ENCODE measurements around the gene NHP2. TPM values are rescaled to one million over a fixed set of nuclear protein-coding genes. Genes with fewer than 3 reads are reported as not detected.

Gene NHP2
- total RNA-seq, 6 experiments from 2014 or later = 35.5 to 174 (median 43.9) TPM

DNA sequence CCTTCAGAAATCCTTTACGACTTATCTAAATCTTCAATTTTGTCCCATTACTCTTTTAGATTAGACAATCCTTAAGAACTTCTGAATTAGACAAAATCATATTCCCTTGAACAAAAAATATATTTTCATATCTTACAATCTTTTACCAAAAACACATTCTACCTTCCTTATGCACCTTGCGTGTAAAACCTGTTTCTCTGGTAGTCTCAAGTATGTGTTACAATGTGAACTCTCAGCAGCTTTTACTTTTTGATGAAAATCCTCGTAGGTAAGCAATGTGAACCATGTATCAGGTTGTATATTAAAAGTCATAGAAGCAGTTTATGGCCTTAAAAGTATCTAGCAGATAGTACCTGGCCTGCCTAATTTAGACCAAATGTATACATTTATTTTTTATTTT is 20.8 kb upstream of the NHP2 start:
- intact Hi-C loops (cut with DNase I) = no loop called here
- H3K9me3 ChIP-seq = no peaks in the 10 kb centered on the region
- no peaks in the 10 kb centered on the region for H3K27me3 ChIP-seq
- no peak overlapping the region for H3K4me3 ChIP-seq
- ATAC-seq (no peak), DNase-seq (no peak)
- no peaks in the 10 kb centered on the region for H3K4me1 ChIP-seq
- H3K27ac ChIP-seq = no peak overlapping the region
- no peak for TF ChIP-seq POLR2A (IDR thresholded peaks at IDR 0.05)
- TF ChIP-seq, protein P1, sequence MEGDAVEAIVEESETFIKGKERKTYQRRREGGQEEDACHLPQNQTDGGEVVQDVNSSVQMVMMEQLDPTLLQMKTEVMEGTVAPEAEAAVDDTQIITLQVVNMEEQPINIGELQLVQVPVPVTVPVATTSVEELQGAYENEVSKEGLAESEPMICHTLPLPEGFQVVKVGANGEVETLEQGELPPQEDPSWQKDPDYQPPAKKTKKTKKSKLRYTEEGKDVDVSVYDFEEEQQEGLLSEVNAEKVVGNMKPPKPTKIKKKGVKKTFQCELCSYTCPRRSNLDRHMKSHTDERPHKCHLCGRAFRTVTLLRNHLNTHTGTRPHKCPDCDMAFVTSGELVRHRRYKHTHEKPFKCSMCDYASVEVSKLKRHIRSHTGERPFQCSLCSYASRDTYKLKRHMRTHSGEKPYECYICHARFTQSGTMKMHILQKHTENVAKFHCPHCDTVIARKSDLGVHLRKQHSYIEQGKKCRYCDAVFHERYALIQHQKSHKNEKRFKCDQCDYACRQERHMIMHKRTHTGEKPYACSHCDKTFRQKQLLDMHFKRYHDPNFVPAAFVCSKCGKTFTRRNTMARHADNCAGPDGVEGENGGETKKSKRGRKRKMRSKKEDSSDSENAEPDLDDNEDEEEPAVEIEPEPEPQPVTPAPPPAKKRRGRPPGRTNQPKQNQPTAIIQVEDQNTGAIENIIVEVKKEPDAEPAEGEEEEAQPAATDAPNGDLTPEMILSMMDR (IDR thresholded peaks at IDR 0.05) = no peak
- H3K36me3 ChIP-seq = no peaks in the 10 kb centered on the region
- 90% methylated on average over 3 of the region's 3 CpGs for WGBS (ENCODE audit: insufficient coverage, low coverage, low lambda C conversion rate, missing lambda C conversion rate)

DNA sequence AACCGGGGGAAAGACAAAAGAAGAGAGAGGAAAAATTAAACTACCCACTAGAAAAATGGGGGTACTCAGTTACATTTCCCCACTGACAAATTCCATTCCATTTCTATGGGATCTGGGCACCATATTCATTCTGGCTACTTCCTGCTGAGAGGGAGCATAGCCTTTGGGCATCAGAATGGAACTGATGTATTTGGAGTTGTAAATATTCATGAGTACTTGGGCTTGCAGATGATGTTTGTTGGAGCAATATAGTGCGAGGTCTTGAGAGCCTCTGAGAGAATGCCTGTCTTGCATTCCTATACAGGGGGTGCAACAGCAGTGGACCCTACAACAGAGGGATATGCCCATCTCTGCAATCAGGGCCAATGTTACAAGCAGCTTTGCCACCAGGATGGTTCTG is 16.8 kb upstream of the NHP2 start:
- intact Hi-C loops (cut with DNase I) = no loop called here
- Histone ChIP-seq H3K9me3 (no peaks in the 10 kb centered on the region), H3K36me3 (no peaks in the 10 kb centered on the region), H3K27me3 (no peaks in the 10 kb centered on the region), H3K27ac (no peak overlapping the region), H3K4me3 (no peak overlapping the region), H3K4me1 (no peaks in the 10 kb centered on the region)
- DNase-seq = no peak
- ATAC-seq = no peak
- 75% methylated on average over 2 of the region's 2 CpGs for WGBS (ENCODE audit: insufficient coverage, low coverage, low lambda C conversion rate, missing lambda C conversion rate)
- no peak for TF ChIP-seq POLR2A (IDR thresholded peaks at IDR 0.05)
- TF ChIP-seq, protein P1 (IDR thresholded peaks at IDR 0.05) = no peak

DNA sequence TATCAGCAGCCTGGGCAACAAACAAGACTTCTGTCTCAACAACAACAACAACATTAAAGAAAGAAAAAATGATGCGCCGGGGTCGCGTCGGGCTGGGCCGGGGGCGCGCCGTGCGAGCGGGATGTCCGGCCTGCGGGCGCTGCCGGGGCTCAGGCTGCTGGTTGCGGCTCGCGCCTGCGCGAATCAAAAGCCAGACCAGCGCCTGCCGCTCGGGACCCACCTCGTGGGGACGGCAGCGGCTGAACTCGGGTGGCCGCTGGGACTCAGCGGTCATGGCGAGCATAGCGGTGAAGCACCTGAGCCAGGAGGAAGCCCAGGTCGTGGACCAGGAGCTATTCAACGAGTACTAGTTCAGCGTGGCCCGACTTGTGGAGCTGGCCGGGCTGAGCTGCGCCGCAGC is 11.9 kb upstream of the NHP2 start:
- Histone ChIP-seq H3K36me3 (no peaks in the 10 kb centered on the region), H3K4me3 (no peak overlapping the region), H3K4me1 (peaks cover 0 to 7% (median 0%) of the 10 kb centered on the region in 4 donors), H3K27ac (no peak overlapping the region), H3K27me3 (no peaks in the 10 kb centered on the region), H3K9me3 (no peaks in the 10 kb centered on the region)
- intact Hi-C loops (cut with DNase I) = loop anchor here in 1 of 2 donors (10.0 kb wide), 1 partner anchor 91 kb away; no protein-coding TSS in a partner anchor
- no peak for TF ChIP-seq POLR2A (IDR thresholded peaks at IDR 0.05)
- TF ChIP-seq, protein P1 (IDR thresholded peaks at IDR 0.05) = no peak
- no peak for DNase-seq
- 80% methylated on average over 1 of the region's 38 CpGs for WGBS (ENCODE audit: insufficient coverage, low coverage, low lambda C conversion rate, missing lambda C conversion rate)
- ATAC-seq = no peak

DNA sequence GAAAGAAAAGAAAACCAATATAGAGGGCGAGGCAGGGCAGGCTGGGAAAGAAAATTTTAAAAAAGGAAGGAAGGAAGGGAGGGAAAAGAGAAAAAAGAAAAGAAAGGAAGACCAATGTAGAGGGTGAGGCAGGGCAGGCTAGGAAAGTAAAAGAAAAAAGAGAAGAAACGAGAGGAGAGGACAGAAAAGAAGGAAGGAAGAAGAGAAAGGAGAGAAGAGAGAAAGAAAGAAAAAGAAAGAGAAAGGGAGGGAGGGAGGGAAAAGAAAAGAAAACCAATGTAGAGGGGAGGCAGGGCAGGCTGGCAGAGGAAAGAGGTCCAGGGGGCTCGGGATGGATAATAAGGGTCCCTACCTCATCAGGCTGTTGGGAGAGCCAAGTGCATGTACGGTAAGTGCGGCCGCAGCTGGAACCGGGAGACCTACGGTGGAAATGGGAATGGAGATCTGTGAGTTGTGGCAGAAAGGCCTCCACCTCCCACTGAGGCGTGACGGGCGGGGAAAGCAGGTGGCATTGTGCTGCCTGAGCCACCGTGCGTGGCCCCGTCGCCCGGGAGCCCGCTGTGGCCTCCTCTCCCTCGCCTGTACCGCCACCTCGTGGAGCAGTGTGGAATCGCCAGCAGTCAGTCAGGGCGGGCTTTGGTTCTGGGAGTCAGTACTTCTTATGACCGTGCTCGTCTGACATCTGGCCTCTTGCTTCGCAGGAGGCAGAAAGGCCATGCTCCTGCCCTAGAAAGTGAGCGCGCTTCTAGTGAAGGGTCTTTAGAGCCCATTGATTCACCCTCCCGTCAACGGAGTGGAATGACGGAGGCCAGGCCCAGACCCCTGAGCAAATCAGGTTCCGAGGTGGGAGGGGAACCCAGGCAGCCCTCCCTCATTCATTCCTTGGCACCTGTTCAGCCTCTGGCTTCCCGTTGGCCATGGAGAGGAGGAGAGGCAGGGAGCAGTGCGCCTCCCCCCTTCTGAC is 10.4 kb upstream of the NHP2 start:
- TF ChIP-seq, protein P1 (IDR thresholded peaks at IDR 0.05) = peak; percentile 97 to 99 (median 98)
- no peak for TF ChIP-seq POLR2A (IDR thresholded peaks at IDR 0.05)
- ATAC-seq (peak; percentile 100), DNase-seq (peak; percentile 86 to 88 (median 86))
- Histone ChIP-seq H3K9me3 (no peaks in the 10 kb centered on the region), H3K36me3 (no peaks in the 10 kb centered on the region), H3K4me1 (peaks cover 0 to 7% (median 0%) of the 10 kb centered on the region in 4 donors), H3K27me3 (no peaks in the 10 kb centered on the region), H3K4me3 (no peak overlapping the region), H3K27ac (no peak overlapping the region)
- WGBS (ENCODE audit: insufficient coverage, low coverage, low lambda C conversion rate, missing lambda C conversion rate) = 18% methylated on average over 11 of the region's 33 CpGs
- intact Hi-C loops (cut with DNase I) = loop anchor here (5.0 to 10.0 kb wide), 2 partner anchors 87 to 89 kb away; no protein-coding TSS in a partner anchor

Data from right lobe of liver (tissue), 6 donors.